ENCODE results near the gene GPR32.

- TF ChIP-seq, protein P1, sequence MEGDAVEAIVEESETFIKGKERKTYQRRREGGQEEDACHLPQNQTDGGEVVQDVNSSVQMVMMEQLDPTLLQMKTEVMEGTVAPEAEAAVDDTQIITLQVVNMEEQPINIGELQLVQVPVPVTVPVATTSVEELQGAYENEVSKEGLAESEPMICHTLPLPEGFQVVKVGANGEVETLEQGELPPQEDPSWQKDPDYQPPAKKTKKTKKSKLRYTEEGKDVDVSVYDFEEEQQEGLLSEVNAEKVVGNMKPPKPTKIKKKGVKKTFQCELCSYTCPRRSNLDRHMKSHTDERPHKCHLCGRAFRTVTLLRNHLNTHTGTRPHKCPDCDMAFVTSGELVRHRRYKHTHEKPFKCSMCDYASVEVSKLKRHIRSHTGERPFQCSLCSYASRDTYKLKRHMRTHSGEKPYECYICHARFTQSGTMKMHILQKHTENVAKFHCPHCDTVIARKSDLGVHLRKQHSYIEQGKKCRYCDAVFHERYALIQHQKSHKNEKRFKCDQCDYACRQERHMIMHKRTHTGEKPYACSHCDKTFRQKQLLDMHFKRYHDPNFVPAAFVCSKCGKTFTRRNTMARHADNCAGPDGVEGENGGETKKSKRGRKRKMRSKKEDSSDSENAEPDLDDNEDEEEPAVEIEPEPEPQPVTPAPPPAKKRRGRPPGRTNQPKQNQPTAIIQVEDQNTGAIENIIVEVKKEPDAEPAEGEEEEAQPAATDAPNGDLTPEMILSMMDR (conservative IDR thresholded peaks at IDR 0.05 in 1 of 2, IDR thresholded peaks at IDR 0.05 in 1 of 2; ENCODE audit: extremely low read depth in 1 of 2, insufficient read depth in 1 of 2, low read depth in 1 of 2, low read length in 2 of 2) = no peak
- no peak for TF ChIP-seq EZH2 (IDR thresholded peaks at IDR 0.05; ENCODE audit: borderline replicate concordance, low read length)
Measured at GRCh38 chr19:50796634-50797428, 26.6 kb downstream of the GPR32 start.
